Measurements from ENCODE around the gene KLK4. TPM values are rescaled to one million over a fixed set of nuclear protein-coding genes. Genes with fewer than 3 reads are reported as not detected.

Gene KLK4, protein sequence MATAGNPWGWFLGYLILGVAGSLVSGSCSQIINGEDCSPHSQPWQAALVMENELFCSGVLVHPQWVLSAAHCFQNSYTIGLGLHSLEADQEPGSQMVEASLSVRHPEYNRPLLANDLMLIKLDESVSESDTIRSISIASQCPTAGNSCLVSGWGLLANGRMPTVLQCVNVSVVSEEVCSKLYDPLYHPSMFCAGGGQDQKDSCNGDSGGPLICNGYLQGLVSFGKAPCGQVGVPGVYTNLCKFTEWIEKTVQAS
- total RNA-seq = 1 to 10 TPM in 1 of 4 donors, under 1 TPM in 1, not detected in 2; 0.83 to 1.6 TPM

DNA sequence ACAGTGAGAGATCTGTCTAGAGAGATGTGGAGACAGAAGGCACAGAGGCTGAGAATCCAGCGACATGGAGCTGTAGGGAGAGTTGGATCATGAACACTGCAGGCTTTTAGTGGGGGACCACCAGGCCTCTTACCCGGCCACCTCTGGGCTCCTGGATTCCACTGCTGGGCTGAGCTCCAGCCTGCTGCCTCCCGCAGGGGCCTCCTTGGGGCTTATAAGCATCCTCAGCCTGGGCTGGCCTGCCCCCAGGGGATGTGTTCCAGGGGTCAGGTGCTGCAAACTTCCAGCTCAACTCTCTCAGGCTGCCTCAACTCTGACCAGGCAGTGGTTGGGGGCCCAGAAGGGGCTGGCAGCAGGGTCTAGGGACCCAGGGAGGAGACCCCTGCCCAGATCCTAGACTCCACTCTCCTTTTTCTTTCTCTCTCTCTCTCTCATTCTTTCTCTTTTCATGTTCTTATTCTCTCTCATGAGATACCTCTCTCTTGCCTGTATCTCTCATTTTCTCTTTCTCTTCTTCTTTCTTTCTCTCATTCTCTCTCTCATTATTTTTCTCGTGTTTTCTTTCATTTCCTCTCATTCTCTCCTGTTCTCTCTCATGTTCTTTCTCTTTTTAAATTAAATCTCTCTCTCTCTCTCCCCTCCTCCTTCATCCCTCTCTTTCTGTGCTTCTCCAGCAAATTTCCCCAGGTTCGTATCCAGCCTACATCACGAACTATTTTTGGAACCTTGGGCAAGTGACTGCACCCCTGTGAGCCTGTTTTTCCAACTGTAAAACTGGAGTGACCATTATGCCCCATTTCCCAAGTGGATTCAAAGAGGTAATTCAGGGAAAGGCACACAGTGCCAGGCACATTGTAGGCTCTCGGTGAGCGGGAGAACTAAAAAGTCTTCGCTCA, at the start of gene KLK4:
TSS of gene KLK4 (minus strand) at position 190 of the 896 bp plus-strand sequence. CDS start 657 bp downstream, outside the sequence.
- Histone ChIP-seq H3K9me3 (no peaks in the 10 kb centered on the region), H3K4me3 (no peak within 1 kb of the TSS), H3K27ac (no peak within 1 kb of the TSS), H3K27me3 (peaks cover 92% of the 10 kb centered on the region), H3K4me1 (peaks cover 18% of the 10 kb centered on the region), H3K36me3 (no peaks in the 10 kb centered on the region)
- TF ChIP-seq EP300 (IDR thresholded peaks at IDR 0.05) (no peak), POLR2AphosphoS5 (IDR thresholded peaks at IDR 0.05) (no peak), POLR2A (IDR thresholded peaks at IDR 0.05) (no peak)
- TF ChIP-seq, protein P1, sequence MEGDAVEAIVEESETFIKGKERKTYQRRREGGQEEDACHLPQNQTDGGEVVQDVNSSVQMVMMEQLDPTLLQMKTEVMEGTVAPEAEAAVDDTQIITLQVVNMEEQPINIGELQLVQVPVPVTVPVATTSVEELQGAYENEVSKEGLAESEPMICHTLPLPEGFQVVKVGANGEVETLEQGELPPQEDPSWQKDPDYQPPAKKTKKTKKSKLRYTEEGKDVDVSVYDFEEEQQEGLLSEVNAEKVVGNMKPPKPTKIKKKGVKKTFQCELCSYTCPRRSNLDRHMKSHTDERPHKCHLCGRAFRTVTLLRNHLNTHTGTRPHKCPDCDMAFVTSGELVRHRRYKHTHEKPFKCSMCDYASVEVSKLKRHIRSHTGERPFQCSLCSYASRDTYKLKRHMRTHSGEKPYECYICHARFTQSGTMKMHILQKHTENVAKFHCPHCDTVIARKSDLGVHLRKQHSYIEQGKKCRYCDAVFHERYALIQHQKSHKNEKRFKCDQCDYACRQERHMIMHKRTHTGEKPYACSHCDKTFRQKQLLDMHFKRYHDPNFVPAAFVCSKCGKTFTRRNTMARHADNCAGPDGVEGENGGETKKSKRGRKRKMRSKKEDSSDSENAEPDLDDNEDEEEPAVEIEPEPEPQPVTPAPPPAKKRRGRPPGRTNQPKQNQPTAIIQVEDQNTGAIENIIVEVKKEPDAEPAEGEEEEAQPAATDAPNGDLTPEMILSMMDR (IDR thresholded peaks at IDR 0.05) = no peak
- 58% methylated on average over 9 of the region's 9 CpGs for WGBS
- no peak for DNase-seq (ENCODE audit: low spot score in 2 of 2)

DNA sequence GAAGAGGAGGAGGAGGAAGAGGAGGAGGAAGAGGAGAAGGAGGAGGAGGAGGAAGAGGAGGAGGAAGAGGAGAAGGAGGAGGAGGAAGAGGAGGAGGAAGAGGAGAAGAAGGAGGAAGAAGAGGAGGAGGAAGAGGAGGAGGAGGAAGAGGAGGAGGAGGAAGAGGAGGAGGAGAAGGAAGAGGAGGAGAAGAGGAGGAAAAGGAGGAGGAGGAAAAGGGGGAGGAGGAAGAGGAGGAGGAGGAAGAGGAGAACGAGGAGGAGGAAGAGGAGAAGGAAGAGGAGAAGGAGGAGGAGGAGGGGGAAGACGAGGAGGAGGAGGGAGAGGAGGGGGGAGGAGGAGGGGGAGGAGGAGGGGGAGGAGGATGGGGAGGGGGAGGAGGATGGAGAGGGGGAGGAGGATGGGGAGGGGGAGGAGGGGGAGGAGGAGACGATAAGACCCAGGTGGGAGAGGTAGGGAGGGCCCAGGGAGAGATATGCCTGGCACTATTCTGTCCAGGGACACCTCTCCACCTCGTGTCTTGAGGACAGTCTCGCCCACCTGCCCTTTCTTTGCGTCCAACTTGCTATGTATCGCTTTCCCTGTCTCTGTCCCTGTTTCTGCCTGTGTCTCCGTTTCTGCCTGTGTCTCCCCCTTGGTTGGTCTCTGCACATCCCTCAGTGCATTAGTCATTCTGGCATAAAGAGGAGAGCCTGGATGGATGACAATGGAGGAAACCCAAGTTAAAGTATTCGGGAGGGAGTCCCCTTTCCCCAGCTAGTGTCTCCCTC, 48.7 kb upstream of the KLK4 start:
- H3K9me3 ChIP-seq = no peaks in the 10 kb centered on the region
- H3K4me3 ChIP-seq = no peak overlapping the region
- H3K4me1 ChIP-seq = no peaks in the 10 kb centered on the region
- H3K27me3 ChIP-seq = peaks cover 16% of the 10 kb centered on the region
- H3K36me3 ChIP-seq = no peaks in the 10 kb centered on the region
- WGBS = 45% methylated on average over 9 of the region's 9 CpGs
- TF ChIP-seq POLR2AphosphoS5 (IDR thresholded peaks at IDR 0.05) (no peak), POLR2A (IDR thresholded peaks at IDR 0.05) (no peak), EP300 (IDR thresholded peaks at IDR 0.05) (no peak)
- TF ChIP-seq, protein P1 (IDR thresholded peaks at IDR 0.05) = no peak
- H3K27ac ChIP-seq = no peak overlapping the region
- no peak for DNase-seq (ENCODE audit: low spot score in 2 of 2)

DNA sequence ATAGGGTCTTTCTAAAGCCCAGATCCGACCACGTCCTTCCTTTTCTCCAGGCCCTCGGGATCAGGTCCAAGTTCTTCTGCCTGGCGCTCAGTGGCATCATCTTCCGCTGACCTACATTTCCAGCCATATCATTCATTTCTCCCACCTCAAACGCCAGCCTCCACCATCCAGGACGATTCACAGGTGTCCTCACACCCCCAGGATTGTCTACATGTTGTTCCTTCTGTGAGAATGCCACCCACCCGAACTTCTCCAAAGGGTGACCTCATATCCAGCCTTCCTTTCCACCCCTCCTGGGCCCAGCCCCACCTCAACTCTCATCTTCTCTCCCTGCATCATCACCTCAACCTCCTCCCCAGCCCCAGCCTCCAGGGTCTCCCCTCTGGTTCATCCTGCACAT, 46.4 kb upstream of the KLK4 start:
- Histone ChIP-seq H3K36me3 (no peaks in the 10 kb centered on the region), H3K4me1 (peaks cover 5% of the 10 kb centered on the region), H3K9me3 (no peaks in the 10 kb centered on the region), H3K27ac (no peak overlapping the region), H3K27me3 (peaks cover 13% of the 10 kb centered on the region), H3K4me3 (no peak overlapping the region)
- WGBS = 80% methylated on average over 8 of the region's 8 CpGs
- TF ChIP-seq POLR2A (IDR thresholded peaks at IDR 0.05) = no peak
- TF ChIP-seq, protein P1 (IDR thresholded peaks at IDR 0.05) = no peak
- no peak for TF ChIP-seq EP300 (IDR thresholded peaks at IDR 0.05)
- no peak for TF ChIP-seq POLR2AphosphoS5 (IDR thresholded peaks at IDR 0.05)
- DNase-seq (ENCODE audit: low spot score in 2 of 2) = no peak

DNA sequence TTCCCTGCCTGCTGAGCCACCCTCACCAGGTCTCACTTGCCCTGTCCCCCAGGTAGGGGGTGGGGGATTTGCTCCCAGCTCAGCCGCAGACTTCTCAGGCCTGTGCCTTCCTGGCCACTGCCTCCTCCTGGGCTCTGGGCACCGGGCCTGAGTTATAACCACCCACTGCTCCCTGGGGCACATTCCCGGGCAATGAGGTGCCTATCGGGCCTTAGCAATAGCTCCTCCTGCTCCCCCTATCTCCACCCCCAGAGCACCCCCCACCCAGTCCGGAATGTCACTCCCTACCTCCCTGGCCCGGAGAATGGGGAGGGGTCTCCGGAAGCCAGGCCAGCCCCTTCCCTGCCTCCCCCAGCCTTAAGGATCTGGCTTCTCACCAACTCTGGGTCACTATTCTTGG, 41.7 kb upstream of the KLK4 start, which contains the start of gene KLK5:
TSS of gene KLK5 (minus strand) at position 129 of the 400 bp plus-strand sequence. CDS start 381 bp downstream, outside the sequence.
- no peak within 1 kb of the TSS for H3K27ac ChIP-seq

More for the DNA sequence above, 41.7 kb upstream of the KLK4 start, which contains the start of gene KLK5:
- no peaks in the 10 kb centered on the region for H3K9me3 ChIP-seq
- WGBS = 7% methylated on average over 7 of the region's 7 CpGs
- TF ChIP-seq EP300 (IDR thresholded peaks at IDR 0.05) (no peak), POLR2A (IDR thresholded peaks at IDR 0.05) (no peak), POLR2AphosphoS5 (IDR thresholded peaks at IDR 0.05) (no peak)
- TF ChIP-seq, protein P1 (IDR thresholded peaks at IDR 0.05) = no peak
- no peak for DNase-seq (ENCODE audit: low spot score in 2 of 2)
- peak within 1 kb of the TSS; percentile 31 for H3K4me3 ChIP-seq
- H3K4me1 ChIP-seq = peaks cover 8% of the 10 kb centered on the region
- H3K27me3 ChIP-seq = peaks cover 18% of the 10 kb centered on the region
- no peaks in the 10 kb centered on the region for H3K36me3 ChIP-seq
